K562 (cell line): ENCODE results near the gene PODNL1. TPM values are rescaled to one million over a fixed set of nuclear protein-coding genes. Genes with fewer than 3 reads are reported as not detected.
A peak's percentile ranks its signal among the peaks of the same experiment; 100 is the strongest.

Experiments used
- ATF1 ChIP-seq, 2 experiments: fragments of 450-650 bp in 1 of 2; IDR thresholded peaks; 2 replicates each; pipeline ENCODE4 v1.6.1; 2016; ENCODE audit warnings: missing compliant biosample characterization in 1 of 2, missing genetic modification characterization in 1 of 2
- ATF7 ChIP-seq: fragments of 450-650 bp; IDR thresholded peaks from 2 replicates; pipeline ENCODE4 v1.7.1; 2014; ENCODE audit warnings: mild to moderate bottlenecking, moderate library complexity
- BRD4 ChIP-seq: fragments of 200-600 bp; sonication (generic); IDR thresholded peaks from 2 replicates; pipeline ENCODE4 v1.6.1; 2017; ENCODE audit warnings: inconsistent platforms
- CTBP1 ChIP-seq: fragments of 450-650 bp; IDR thresholded peaks from 2 replicates; pipeline ENCODE4 v1.6.1; 2016; ENCODE audit warnings: borderline replicate concordance
- E2F3 ChIP-seq: fragments of 250-450 bp; sonication (Bioruptor Pico); IDR thresholded peaks from 2 replicates; pipeline ENCODE4 v1.4.0; 2020; ENCODE audit warnings: mild to moderate bottlenecking
- EGR1 ChIP-seq: fragments of 450-650 bp; conservative IDR thresholded peaks from 2 replicates; pipeline ENCODE4 v1.6.1; 2017; ENCODE audit warnings: mild to moderate bottlenecking
- ELF4 ChIP-seq: fragments of 450-650 bp; formaldehyde crosslinking; IDR thresholded peaks from 2 replicates; pipeline ENCODE4 v1.4.0; 2022; ENCODE audit warnings: missing genetic modification characterization
- GMEB1 ChIP-seq: fragments of 250-450 bp; sonication (Bioruptor Pico); IDR thresholded peaks from 2 replicates; pipeline ENCODE4 v1.4.0; 2020; ENCODE audit warnings: mild to moderate bottlenecking
- HNRNPK ChIP-seq: fragments of 200-400 bp; formaldehyde crosslinking; IDR thresholded peaks from one replicate; pipeline ENCODE4 v1.6.1; 2018; ENCODE audit warnings: mild to moderate bottlenecking, low read depth, low read length; ENCODE audit not compliant: poor library complexity, severe bottlenecking
- KDM5B ChIP-seq: fragments of 200-600 bp; sonication (generic); IDR thresholded peaks from 2 replicates; pipeline ENCODE4 v1.6.1; 2012; ENCODE audit warnings: low read depth, mild to moderate bottlenecking, moderate library complexity, low read length, control low read depth, inconsistent platforms; ENCODE audit not compliant: insufficient replicate concordance
- KLF10 ChIP-seq: fragments of 250-450 bp; sonication (Bioruptor Pico); IDR thresholded peaks from 2 replicates; pipeline ENCODE4 v1.6.1; 2021; ENCODE audit warnings: matching md5 sums
- MCM3 ChIP-seq: fragments of 450-650 bp; IDR thresholded peaks from 2 replicates; pipeline ENCODE4 v1.6.1; 2016
- MLLT1 ChIP-seq, 2 experiments: fragments of 450-650 bp; IDR thresholded peaks; 2 replicates each; pipeline ENCODE4 v1.6.1; 2016
- NRF1 ChIP-seq, 2 experiments: fragments of 450-650 bp; IDR thresholded peaks in 1 of 2; conservative IDR thresholded peaks in 1 of 2; 2 replicates each; pipeline ENCODE4 v1.6.1; 2014; ENCODE audit warnings: mild to moderate bottlenecking in 2 of 2
- RB1 ChIP-seq: fragments of 450-650 bp; IDR thresholded peaks from 2 replicates; pipeline ENCODE4 v1.6.1; 2017; ENCODE audit warnings: low read depth, mild to moderate bottlenecking
- SRSF1 ChIP-seq: fragments of 200-400 bp; formaldehyde crosslinking; IDR thresholded peaks from 2 replicates; pipeline ENCODE4 v1.6.1; 2017; ENCODE audit warnings: mild to moderate bottlenecking, low read depth, low read length, moderate library complexity
- SUPT5H ChIP-seq: fragments of 450-650 bp; IDR thresholded peaks from 2 replicates; pipeline ENCODE4 v1.6.1; 2016
- TCFL5 ChIP-seq: fragments of 250-450 bp; sonication (Bioruptor Pico); conservative IDR thresholded peaks from 2 replicates; pipeline ENCODE4 v1.6.1; 2021; ENCODE audit warnings: mild to moderate bottlenecking, moderate library complexity, matching md5 sums
- TEAD1 ChIP-seq, 2 experiments: fragments of 450-650 bp in 1 of 2; sonication (generic) in 1 of 2; formaldehyde crosslinking; IDR thresholded peaks; 2 replicates each; pipeline versions ENCODE4 v1.4.0 to v1.8.0; 2020 to 2022; ENCODE audit warnings: mild to moderate bottlenecking in 2 of 2, missing genetic modification reagents in 1 of 2
- THAP12 ChIP-seq: fragments of 250-450 bp; sonication (Bioruptor Pico); IDR thresholded peaks from 2 replicates; pipeline ENCODE4 v1.9.0; 2021; ENCODE audit warnings: mild to moderate bottlenecking, inconsistent platforms
- ZBTB12 ChIP-seq: fragments of 250-450 bp; sonication (Bioruptor Pico); IDR thresholded peaks from 2 replicates; pipeline ENCODE4 v1.4.0; 2020
- ZNF282 ChIP-seq: sonication (generic); formaldehyde crosslinking; IDR thresholded peaks from 2 replicates; pipeline ENCODE4 v1.8.1; 2023; ENCODE audit warnings: missing genetic modification reagents
- ZNF354B ChIP-seq: fragments of 250-450 bp; sonication (Bioruptor Pico); IDR thresholded peaks from 2 replicates; pipeline ENCODE4 v1.4.0; 2020
- polyA plus RNA-seq, 8 experiments: library from polyadenylated mRNA; depleted of rRNA in 4 of 8; stranded (reverse) in 5 of 8; unstranded in 3 of 8; fragments of >200 nt; fragmentation: Nextera tagmentation in 2 of 8; fragmentation: Illumina TruSeq in 1 of 8; extraction: Ambion mirVana in 2 of 8; extraction: Trizol in 1 of 8; gene quantifications; 2 replicates each; pipeline versions ENCODE4 v1.2.1 to v1.2.3, GENCODE V29; 2011 to 2014; ENCODE audit warnings: inconsistent platforms in 1 of 8, missing spikeins in 1 of 8
- total RNA-seq, 7 experiments: library from RNA; depleted of rRNA in 6 of 7; stranded (reverse); fragments of >200 nt in 6 of 7; fragmentation: Illumina TruSeq in 2 of 7; extraction: Trizol in 2 of 7; gene quantifications; 2 replicates each; pipeline versions ENCODE4 v1.2.1 to v1.2.3, GENCODE V29; 2011 to 2021; ENCODE audit warnings: low replicate concordance in 1 of 7

PODNL1 gene
- total and polyA plus RNA-seq, 9 of the 15 experiments (the other 6 are each of a cell fraction or from before 2014, with no cell fraction given) = 0.18 to 0.47 (median 0.23) TPM; not detected in 3

GRCh38 chr19:13952154-13952930 lies 14.1 kb upstream of the PODNL1 start, which contains the start of gene DCAF15 (continued):
- TF ChIP-seq THAP12 (CRISPR knock-in tag) = 0 out of 2 replicates have a peak, but pooled peaks have one; percentile 41
- peak in 1 of 2 experiments; percentile 96; a peak in 2 of 4 replicates for TF ChIP-seq MLLT1 (IDR thresholded peaks at IDR 0.05)
- TF ChIP-seq E2F3 = no peak
- TF ChIP-seq RB1 = peak; percentile 13; the same call in 1 of the 2 replicates
- no peak for TF ChIP-seq ZNF354B
- TF ChIP-seq KLF10 (CRISPR knock-in tag) = no peak
- TF ChIP-seq MCM3 = no peak
- TF ChIP-seq ZBTB12 (CRISPR knock-in tag) = peak; percentile 49; the same call in 1 of the 2 replicates
- TF ChIP-seq TCFL5 (CRISPR knock-in tag) = no peak
- TF ChIP-seq GMEB1 (CRISPR knock-in tag) = peak; percentile 62
- peak; percentile 58; the same call in 1 of the 2 replicates for TF ChIP-seq ATF1 (CRISPR knock-in tag; IDR thresholded peaks at IDR 0.05)
- TF ChIP-seq ATF1 (tag; IDR thresholded peaks at IDR 0.05) = peak; percentile 95
- no peak for TF ChIP-seq TEAD1 (CRISPR knock-in tag; IDR thresholded peaks at IDR 0.05)
- TF ChIP-seq ZNF282 (CRISPR knock-in tag) = no peak
- peak; percentile 60 for TF ChIP-seq HNRNPK
- TF ChIP-seq SRSF1 = no peak
- peak; percentile 92 for TF ChIP-seq SUPT5H
- TF ChIP-seq BRD4 = no peak
- peak; percentile 92 for TF ChIP-seq ELF4 (CRISPR knock-in tag)
- TF ChIP-seq CTBP1 = peak; percentile 36; the same call in 1 of the 2 replicates
- TF ChIP-seq EGR1 = peak; percentile 88
- TF ChIP-seq KDM5B = peak; percentile 30
- peak; percentile 68 to 74 for TF ChIP-seq NRF1 (conservative IDR thresholded peaks at IDR 0.05 in 1 of 2, IDR thresholded peaks at IDR 0.05 in 1 of 2)
- peak; percentile 86 for TF ChIP-seq ATF7
